ENCODE measurements around the gene KCTD8.

The KCTD8 gene

DNA sequence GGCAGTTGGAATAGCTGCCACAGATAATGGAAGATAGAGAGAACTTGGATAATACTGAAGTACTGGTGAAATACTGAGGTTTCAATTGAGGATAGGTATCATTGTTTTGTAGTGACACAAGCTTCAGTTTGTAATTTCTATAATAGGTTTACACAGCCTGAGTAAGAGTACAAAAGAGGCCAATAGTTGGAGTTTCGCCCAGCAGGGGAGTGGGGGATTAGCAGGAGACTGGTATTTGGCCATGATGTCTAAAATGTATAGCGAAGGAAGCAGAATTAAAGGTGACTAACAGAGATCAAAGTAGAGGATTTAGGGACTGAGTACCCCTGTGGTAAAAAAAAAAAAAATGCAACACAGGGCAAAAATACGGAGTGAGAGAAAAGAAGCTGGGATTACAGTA, 129.5 kb downstream of the KCTD8 start:
- H3K4me1 ChIP-seq: no peaks in the 10 kb centered on the region
- H3K4me3 ChIP-seq (ENCODE audit: low read depth, low read length): no peak overlapping the region
- no peaks in the 10 kb centered on the region for H3K36me3 ChIP-seq
- DNase-seq: no peak
- H3K9me3 ChIP-seq: no peaks in the 10 kb centered on the region
- H3K27me3 ChIP-seq: no peaks in the 10 kb centered on the region
- TF ChIP-seq, protein P1, sequence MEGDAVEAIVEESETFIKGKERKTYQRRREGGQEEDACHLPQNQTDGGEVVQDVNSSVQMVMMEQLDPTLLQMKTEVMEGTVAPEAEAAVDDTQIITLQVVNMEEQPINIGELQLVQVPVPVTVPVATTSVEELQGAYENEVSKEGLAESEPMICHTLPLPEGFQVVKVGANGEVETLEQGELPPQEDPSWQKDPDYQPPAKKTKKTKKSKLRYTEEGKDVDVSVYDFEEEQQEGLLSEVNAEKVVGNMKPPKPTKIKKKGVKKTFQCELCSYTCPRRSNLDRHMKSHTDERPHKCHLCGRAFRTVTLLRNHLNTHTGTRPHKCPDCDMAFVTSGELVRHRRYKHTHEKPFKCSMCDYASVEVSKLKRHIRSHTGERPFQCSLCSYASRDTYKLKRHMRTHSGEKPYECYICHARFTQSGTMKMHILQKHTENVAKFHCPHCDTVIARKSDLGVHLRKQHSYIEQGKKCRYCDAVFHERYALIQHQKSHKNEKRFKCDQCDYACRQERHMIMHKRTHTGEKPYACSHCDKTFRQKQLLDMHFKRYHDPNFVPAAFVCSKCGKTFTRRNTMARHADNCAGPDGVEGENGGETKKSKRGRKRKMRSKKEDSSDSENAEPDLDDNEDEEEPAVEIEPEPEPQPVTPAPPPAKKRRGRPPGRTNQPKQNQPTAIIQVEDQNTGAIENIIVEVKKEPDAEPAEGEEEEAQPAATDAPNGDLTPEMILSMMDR (IDR thresholded peaks at IDR 0.05; ENCODE audit: low read depth, low read length): no peak

DNA sequence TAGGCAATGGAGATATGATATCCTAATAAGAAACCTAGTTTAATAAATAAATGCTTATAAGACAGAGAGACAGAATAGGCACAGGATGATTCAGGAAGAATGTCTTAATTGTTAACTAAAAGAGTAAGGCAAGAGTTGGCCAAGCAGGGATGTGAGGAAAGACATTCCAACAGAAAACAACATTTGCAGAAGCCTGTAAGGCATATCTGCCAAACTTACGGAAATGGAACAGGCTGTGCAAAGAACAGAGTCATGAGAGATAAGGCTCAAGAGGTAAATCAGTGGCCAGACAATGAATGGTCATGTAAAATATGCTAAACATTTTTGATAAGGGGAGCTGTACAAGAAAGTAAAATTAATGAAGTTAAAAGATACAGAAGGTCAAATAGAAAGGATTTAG, 134.9 kb downstream of the KCTD8 start:
- Histone ChIP-seq H3K9me3 (no peaks in the 10 kb centered on the region), H3K36me3 (no peaks in the 10 kb centered on the region), H3K4me1 (no peaks in the 10 kb centered on the region), H3K27me3 (no peaks in the 10 kb centered on the region), H3K4me3 (ENCODE audit: low read depth, low read length) (no peak overlapping the region)
- no peak for DNase-seq
- TF ChIP-seq, protein P1 (IDR thresholded peaks at IDR 0.05; ENCODE audit: low read depth, low read length): no peak

DNA sequence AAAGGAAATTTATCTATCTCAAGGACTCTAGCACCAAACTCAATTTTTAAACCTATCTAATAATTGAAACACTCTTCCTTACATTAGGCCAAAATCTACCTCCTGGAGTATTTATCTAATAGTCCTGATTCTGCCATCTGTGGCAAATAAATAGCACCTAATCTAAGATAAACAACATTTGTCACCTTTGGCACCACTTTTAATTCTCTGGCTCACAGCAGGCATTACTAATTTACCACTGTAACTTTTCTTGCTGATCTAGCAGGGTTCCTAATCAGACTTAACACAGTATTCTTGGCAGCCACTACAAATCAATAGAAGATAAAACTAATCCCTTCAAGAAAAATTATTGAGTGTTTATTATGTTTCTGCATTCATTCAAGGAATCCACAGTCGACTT, 161.1 kb downstream of the KCTD8 start:
- Histone ChIP-seq H3K4me3 (ENCODE audit: low read depth, low read length) (no peak overlapping the region), H3K4me1 (no peaks in the 10 kb centered on the region), H3K9me3 (no peaks in the 10 kb centered on the region), H3K27me3 (no peaks in the 10 kb centered on the region), H3K36me3 (no peaks in the 10 kb centered on the region)
- TF ChIP-seq, protein P1 (IDR thresholded peaks at IDR 0.05; ENCODE audit: low read depth, low read length): no peak
- DNase-seq: no peak

DNA sequence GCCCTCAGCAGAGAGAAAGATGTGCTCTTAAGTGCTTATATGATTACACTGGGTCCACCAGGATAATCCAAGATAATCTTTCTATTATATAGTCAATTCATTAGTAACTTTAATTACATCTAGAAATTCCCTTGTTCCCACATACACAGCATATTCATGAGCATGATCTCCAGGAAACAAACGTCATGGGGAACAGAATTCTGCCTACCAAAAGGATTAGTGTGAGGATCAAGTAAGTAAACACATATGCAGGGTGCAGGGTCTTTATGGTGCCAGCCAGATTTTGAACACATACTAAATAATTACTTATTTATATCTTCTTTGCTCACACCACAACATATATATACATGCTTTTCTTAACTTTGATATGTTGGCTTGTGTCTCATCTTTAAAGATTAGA, 169.1 kb downstream of the KCTD8 start:
- Histone ChIP-seq H3K4me1 (no peaks in the 10 kb centered on the region), H3K36me3 (no peaks in the 10 kb centered on the region), H3K27me3 (no peaks in the 10 kb centered on the region), H3K4me3 (ENCODE audit: low read depth, low read length) (no peak overlapping the region), H3K9me3 (no peaks in the 10 kb centered on the region)
- TF ChIP-seq, protein P1 (IDR thresholded peaks at IDR 0.05; ENCODE audit: low read depth, low read length): no peak
- no peak for DNase-seq

DNA sequence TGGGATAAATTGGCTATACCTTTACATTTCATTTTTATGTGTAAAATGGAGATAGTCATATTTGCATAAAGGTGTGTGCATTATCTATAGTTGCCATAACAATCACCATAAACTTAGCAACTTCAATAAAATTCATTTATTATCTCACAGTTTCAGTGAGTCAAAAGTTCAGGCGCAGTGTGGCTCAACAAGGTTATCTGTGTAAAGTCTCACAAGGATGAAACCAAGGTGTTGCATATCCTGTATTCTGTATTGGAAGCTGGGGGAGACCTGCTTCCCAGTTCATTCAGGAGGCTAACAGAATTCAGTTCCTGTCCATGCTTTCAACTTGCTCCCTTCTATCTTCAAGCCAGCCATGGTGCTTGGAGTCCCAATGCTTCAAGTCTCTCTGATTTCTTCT, 169.5 kb downstream of the KCTD8 start:
- Histone ChIP-seq H3K4me3 (ENCODE audit: low read depth, low read length) (no peak overlapping the region), H3K36me3 (no peaks in the 10 kb centered on the region), H3K27me3 (no peaks in the 10 kb centered on the region), H3K9me3 (no peaks in the 10 kb centered on the region), H3K4me1 (no peaks in the 10 kb centered on the region)
- DNase-seq: no peak
- TF ChIP-seq, protein P1 (IDR thresholded peaks at IDR 0.05; ENCODE audit: low read depth, low read length): no peak

DNA sequence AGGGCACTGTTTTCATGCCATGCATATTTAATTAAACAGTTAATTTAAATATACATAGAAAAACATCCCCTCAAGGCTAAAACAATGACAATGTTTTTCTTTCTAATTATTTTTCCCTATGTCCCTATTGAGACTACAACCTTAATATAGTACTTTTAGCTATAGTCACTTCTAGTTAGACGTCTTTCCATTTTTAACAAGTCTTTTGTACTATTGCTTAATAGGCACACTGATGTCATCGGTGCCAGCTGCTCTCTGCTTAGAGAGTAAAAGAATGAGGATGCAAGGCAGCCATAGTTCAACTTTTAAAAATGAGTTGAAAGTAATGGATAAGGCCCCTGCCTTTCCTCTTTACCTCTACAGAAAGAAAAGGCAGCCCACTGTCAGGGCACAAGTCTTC, 191.1 kb downstream of the KCTD8 start:
- no peak overlapping the region for H3K4me3 ChIP-seq (ENCODE audit: low read depth, low read length)
- TF ChIP-seq, protein P1 (IDR thresholded peaks at IDR 0.05; ENCODE audit: low read depth, low read length): no peak
- H3K27me3 ChIP-seq: no peaks in the 10 kb centered on the region
- no peaks in the 10 kb centered on the region for H3K36me3 ChIP-seq
- H3K9me3 ChIP-seq: no peaks in the 10 kb centered on the region
- H3K4me1 ChIP-seq: no peaks in the 10 kb centered on the region
- no peak for DNase-seq
